Activated CD4-positive, alpha-beta memory T cell treated with anti-CD3 and anti-CD28 coated beads for 36 hours (primary cell): ENCODE data around the gene FHDC1. TPM values are rescaled to one million over a fixed set of nuclear protein-coding genes. Genes with fewer than 3 reads are reported as not detected.

Experiments used
- CTCF ChIA-PET: fragments of 350-600 bp; sonication (Branson Sonifier 250); formaldehyde crosslinking; loops from one replicate; lab custom pipeline; 2021; ENCODE audit warnings: antibody characterized with exemption, inconsistent platforms; lab: Charles Lee
- POLR2A ChIA-PET: fragments of 350-600 bp; sonication (Branson Sonifier 250); formaldehyde crosslinking; loops from one replicate; lab custom pipeline; 2021; ENCODE audit warnings: antibody characterized with exemption; lab: Charles Lee
- DNase-seq: peaks from one replicate; pipeline ENCODE4 v3.0.0-alpha.2; 2020
- H3K27ac Mint-ChIP-seq: one replicate; pipeline ENCODE4 v1.8.0; 2021; ENCODE audit warnings: mixed read lengths
- H3K27me3 Mint-ChIP-seq: one replicate; pipeline ENCODE4 v1.8.0; 2021; ENCODE audit warnings: mixed read lengths
- H3K36me3 Mint-ChIP-seq: one replicate; pipeline ENCODE4 v1.8.0; 2021; ENCODE audit warnings: mixed read lengths
- H3K4me1 Mint-ChIP-seq: one replicate; pipeline ENCODE4 v1.8.0; 2021; ENCODE audit warnings: low read depth, mixed read lengths
- H3K4me3 Mint-ChIP-seq: one replicate; pipeline ENCODE4 v1.8.0; 2021; ENCODE audit warnings: mild to moderate bottlenecking, mixed read lengths
- H3K9me3 Mint-ChIP-seq: one replicate; pipeline ENCODE4 v1.8.0; 2021; ENCODE audit warnings: mixed read lengths
- intact Hi-C: fragments of 100-400 bp; cut with micrococcal nuclease; formaldehyde crosslinking; loops from one replicate; pipeline ENCODE4 v1.15.1; 2023
- total RNA-seq, 2 experiments: library from RNA; stranded (reverse); gene quantifications; one replicate each; pipeline ENCODE4 v1.2.3, GENCODE V29; 2021

The FHDC1 gene
- total RNA-seq, 2 experiments from 2014 or later = 0.07 TPM

DNA sequence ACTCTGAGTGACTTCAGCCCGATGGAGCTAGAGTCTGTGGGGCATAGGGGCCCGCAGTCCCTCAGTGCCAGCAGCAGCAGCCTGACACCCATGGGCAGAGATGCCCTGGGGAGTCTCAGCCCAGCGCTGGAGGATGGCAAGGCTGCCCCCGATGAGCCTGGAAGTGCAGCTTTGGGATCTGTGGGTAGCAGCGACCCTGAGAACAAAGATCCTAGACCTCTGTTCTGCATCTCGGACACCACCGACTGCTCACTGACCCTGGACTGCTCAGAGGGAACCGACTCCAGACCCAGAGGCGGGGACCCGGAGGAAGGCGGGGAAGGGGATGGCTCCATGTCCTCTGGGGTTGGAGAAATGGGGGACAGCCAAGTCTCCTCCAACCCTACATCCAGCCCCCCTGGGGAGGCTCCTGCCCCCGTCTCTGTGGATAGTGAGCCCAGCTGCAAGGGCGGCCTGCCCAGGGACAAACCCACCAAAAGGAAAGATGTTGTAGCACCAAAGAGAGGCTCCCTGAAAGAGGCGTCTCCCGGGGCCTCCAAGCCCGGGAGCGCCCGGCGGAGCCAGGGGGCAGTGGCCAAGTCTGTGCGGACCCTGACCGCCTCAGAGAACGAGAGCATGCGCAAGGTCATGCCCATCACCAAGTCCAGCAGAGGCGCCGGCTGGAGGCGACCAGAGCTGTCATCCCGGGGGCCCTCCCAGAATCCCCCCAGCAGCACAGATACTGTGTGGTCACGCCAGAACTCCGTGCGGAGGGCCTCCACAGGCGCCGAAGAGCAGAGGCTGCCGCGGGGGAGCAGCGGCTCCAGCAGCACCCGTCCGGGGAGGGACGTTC lies 39.5 kb downstream of the FHDC1 start:
- Mint-ChIP-seq H3K36me3 (no peaks in the 10 kb centered on the region), H3K4me1 (no peaks in the 10 kb centered on the region), H3K4me3 (no peak overlapping the region), H3K27ac (no peak overlapping the region), H3K9me3 (no peaks in the 10 kb centered on the region), H3K27me3 (no peaks in the 10 kb centered on the region)
- intact Hi-C loops = no loop called here
- no peak for DNase-seq
- CTCF ChIA-PET = no interaction called here
- POLR2A ChIA-PET = no interaction called here

DNA sequence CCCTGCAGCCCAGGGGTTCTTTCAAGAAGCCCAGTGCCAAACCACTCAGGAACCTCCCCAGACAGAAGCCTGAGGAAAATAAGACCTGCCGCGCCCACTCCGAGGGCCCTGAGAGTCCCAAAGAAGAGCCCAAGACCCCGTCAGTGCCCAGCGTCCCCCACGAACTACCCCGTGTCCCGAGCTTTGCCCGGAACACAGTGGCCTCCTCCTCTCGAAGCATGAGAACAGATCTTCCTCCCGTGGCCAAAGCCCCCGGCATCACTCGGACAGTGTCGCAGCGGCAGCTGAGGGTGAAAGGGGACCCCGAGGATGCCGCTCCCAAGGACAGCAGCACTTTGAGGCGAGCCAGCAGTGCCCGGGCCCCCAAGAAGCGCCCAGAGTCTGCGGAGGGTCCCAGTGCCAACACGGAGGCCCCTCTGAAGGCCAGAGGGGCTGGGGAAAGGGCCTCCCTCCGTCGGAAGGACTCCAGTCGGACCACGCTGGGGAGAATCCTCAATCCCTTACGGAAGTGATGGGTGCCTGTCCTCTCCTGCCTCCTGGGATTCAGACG lies 40.2 kb downstream of the FHDC1 start:
- Mint-ChIP-seq H3K27me3 (peaks cover 2% of the 10 kb centered on the region), H3K36me3 (no peaks in the 10 kb centered on the region), H3K4me3 (no peak overlapping the region), H3K9me3 (no peaks in the 10 kb centered on the region), H3K27ac (no peak overlapping the region), H3K4me1 (no peaks in the 10 kb centered on the region)
- ChIA-PET CTCF (no interaction called here), POLR2A (no interaction called here)
- DNase-seq = no peak
- intact Hi-C loops = no loop called here

GRCh38 chr4:152979731-152980330 lies 43.7 kb downstream of the FHDC1 start:
- intact Hi-C loops = no loop called here
- Mint-ChIP-seq H3K36me3 (no peaks in the 10 kb centered on the region), H3K27me3 (peaks cover 2% of the 10 kb centered on the region), H3K27ac (no peak overlapping the region), H3K4me1 (no peaks in the 10 kb centered on the region), H3K4me3 (no peak overlapping the region), H3K9me3 (no peaks in the 10 kb centered on the region)
- POLR2A ChIA-PET = no interaction called here
- DNase-seq = no peak
- CTCF ChIA-PET = no interaction called here

GRCh38 chr4:152981278-152981677 lies 45.2 kb downstream of the FHDC1 start:
- ChIA-PET CTCF (no interaction called here), POLR2A (no interaction called here)
- Mint-ChIP-seq H3K9me3 (no peaks in the 10 kb centered on the region), H3K4me1 (no peaks in the 10 kb centered on the region), H3K36me3 (no peaks in the 10 kb centered on the region), H3K27ac (no peak overlapping the region), H3K4me3 (no peak overlapping the region), H3K27me3 (peaks cover 2% of the 10 kb centered on the region)
- DNase-seq = no peak
- intact Hi-C loops = no loop called here

GRCh38 chr4:152981842-152982241 lies 45.7 kb downstream of the FHDC1 start:
- H3K27me3 Mint-ChIP-seq = peaks cover 2% of the 10 kb centered on the region
- no peaks in the 10 kb centered on the region for H3K36me3 Mint-ChIP-seq
- POLR2A ChIA-PET = no interaction called here
- no peaks in the 10 kb centered on the region for H3K4me1 Mint-ChIP-seq
- no peak for DNase-seq
- intact Hi-C loops = no loop called here
- CTCF ChIA-PET = no interaction called here
- H3K27ac Mint-ChIP-seq = no peak overlapping the region
- no peaks in the 10 kb centered on the region for H3K9me3 Mint-ChIP-seq
- H3K4me3 Mint-ChIP-seq = no peak overlapping the region

- H3K27me3 Mint-ChIP-seq = peaks cover 2% of the 10 kb centered on the region
- no peak for DNase-seq
- no peaks in the 10 kb centered on the region for H3K36me3 Mint-ChIP-seq
- ChIA-PET POLR2A (no interaction called here), CTCF (no interaction called here)
- no peak overlapping the region for H3K4me3 Mint-ChIP-seq
- intact Hi-C loops = no loop called here
- H3K27ac Mint-ChIP-seq = no peak overlapping the region
- no peaks in the 10 kb centered on the region for H3K9me3 Mint-ChIP-seq
- H3K4me1 Mint-ChIP-seq = no peaks in the 10 kb centered on the region
Measured at GRCh38 chr4:152983221-152983620, 47.1 kb downstream of the FHDC1 start.

DNA sequence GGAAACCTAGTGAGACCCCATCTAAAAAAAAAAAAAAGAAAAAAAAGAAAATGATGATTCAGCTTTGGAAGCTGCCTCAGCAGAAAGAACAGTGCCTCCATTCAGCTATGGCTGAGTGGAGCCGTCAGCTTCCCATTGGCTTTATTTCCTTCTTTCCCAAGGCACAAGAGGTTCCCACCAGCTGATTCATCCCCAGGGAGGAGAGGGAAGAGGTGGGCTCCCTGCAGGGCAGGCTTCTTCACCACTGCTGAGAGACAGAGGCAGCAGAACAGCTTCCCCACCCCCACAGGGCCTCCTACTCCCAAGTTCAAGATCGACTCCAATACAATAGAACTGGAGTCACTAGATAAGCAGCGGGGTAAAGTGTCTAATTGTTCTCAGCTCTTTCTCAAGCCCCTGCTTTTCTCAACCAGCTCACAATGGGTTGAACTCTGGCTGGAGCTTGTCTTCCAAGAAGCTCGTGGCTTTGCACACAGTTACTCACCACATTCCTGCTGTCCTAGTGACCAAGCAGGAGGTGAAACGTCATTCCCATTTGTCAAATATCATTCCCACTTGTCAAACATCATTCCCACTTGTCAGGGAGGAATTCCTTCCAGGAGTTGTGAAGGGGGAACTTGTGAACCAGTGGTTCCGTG lies 47.8 kb downstream of the FHDC1 start:
- no peaks in the 10 kb centered on the region for H3K9me3 Mint-ChIP-seq
- H3K4me1 Mint-ChIP-seq = no peaks in the 10 kb centered on the region
- ChIA-PET CTCF (no interaction called here), POLR2A (no interaction called here)
- no peak overlapping the region for H3K4me3 Mint-ChIP-seq
- no peak overlapping the region for H3K27ac Mint-ChIP-seq
- no peaks in the 10 kb centered on the region for H3K36me3 Mint-ChIP-seq
- peaks cover 2% of the 10 kb centered on the region for H3K27me3 Mint-ChIP-seq
- DNase-seq = no peak
- intact Hi-C loops = no loop called here

- H3K27me3 Mint-ChIP-seq = no peaks in the 10 kb centered on the region
- no peak overlapping the region for H3K27ac Mint-ChIP-seq
- no peak for DNase-seq
- intact Hi-C loops = no loop called here
- H3K9me3 Mint-ChIP-seq = no peaks in the 10 kb centered on the region
- H3K4me1 Mint-ChIP-seq = no peaks in the 10 kb centered on the region
- CTCF ChIA-PET = no interaction called here
- POLR2A ChIA-PET = no interaction called here
- no peak overlapping the region for H3K4me3 Mint-ChIP-seq
- H3K36me3 Mint-ChIP-seq = no peaks in the 10 kb centered on the region
Measured at GRCh38 chr4:152988721-152989553, 52.8 kb downstream of the FHDC1 start.

- H3K4me1 Mint-ChIP-seq = no peaks in the 10 kb centered on the region
- no peaks in the 10 kb centered on the region for H3K9me3 Mint-ChIP-seq
- POLR2A ChIA-PET = no interaction called here
- no peak overlapping the region for H3K27ac Mint-ChIP-seq
- H3K4me3 Mint-ChIP-seq = no peak overlapping the region
- CTCF ChIA-PET = no interaction called here
- DNase-seq = no peak
- H3K36me3 Mint-ChIP-seq = no peaks in the 10 kb centered on the region
- no peaks in the 10 kb centered on the region for H3K27me3 Mint-ChIP-seq
- intact Hi-C loops = no loop called here
Measured at GRCh38 chr4:152989554-152989970, 53.4 kb downstream of the FHDC1 start.

- Mint-ChIP-seq H3K4me1 (no peaks in the 10 kb centered on the region), H3K36me3 (no peaks in the 10 kb centered on the region), H3K4me3 (no peak overlapping the region), H3K9me3 (no peaks in the 10 kb centered on the region), H3K27me3 (no peaks in the 10 kb centered on the region), H3K27ac (no peak overlapping the region)
- ChIA-PET POLR2A (no interaction called here), CTCF (no interaction called here)
- DNase-seq = no peak
- intact Hi-C loops = no loop called here
Measured at GRCh38 chr4:152990471-152991131, 54.5 kb downstream of the FHDC1 start.

DNA sequence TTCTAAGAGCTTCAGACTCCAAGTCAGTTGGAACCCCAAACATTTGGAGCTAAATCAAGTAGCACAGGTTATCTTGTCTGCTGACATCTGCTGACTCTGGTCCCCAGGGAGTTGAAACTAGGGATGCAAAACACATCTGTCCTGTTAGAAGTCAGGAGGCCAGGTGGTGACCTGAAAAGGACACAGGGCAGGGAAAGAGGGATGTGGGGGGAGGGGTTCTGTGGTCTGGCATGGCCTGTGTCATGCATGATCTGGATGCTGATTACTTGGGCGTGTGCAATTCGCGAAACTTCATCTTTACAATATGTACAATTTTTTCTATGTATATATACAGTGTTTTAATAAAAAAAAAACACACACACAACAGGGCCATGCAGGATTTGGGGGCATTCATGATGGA lies 55.3 kb downstream of the FHDC1 start:
- Mint-ChIP-seq H3K36me3 (no peaks in the 10 kb centered on the region), H3K4me1 (no peaks in the 10 kb centered on the region), H3K9me3 (no peaks in the 10 kb centered on the region), H3K4me3 (no peak overlapping the region), H3K27ac (no peak overlapping the region), H3K27me3 (peaks cover 4% of the 10 kb centered on the region)
- no peak for DNase-seq
- POLR2A ChIA-PET = no interaction called here
- intact Hi-C loops = no loop called here
- CTCF ChIA-PET = no interaction called here
